H9 (cell line): ENCODE measurements around the gene CMAS. TPM values are rescaled to one million over a fixed set of nuclear protein-coding genes. Genes with fewer than 3 reads are reported as not detected.

Source experiments
- DNase-seq: peaks from one replicate; pipeline ENCODE4 v3.0.0-alpha.2; 2017
- H2AFZ ChIP-seq: one replicate; pipeline ENCODE4 v1.6.1; 2013; ENCODE audit warnings: mild to moderate bottlenecking, low read length, control low read depth, moderate library complexity
- H2AK5ac ChIP-seq: 2 replicates; pipeline ENCODE4 v1.6.1; 2013; ENCODE audit warnings: low read length, control low read depth, mixed read lengths; ENCODE audit not compliant: insufficient read length
- H2BK120ac ChIP-seq: one replicate; pipeline ENCODE4 v1.6.1; 2013; ENCODE audit warnings: low read depth, mild to moderate bottlenecking, low read length, control low read depth, inconsistent platforms; ENCODE audit not compliant: poor library complexity, severe bottlenecking
- H2BK12ac ChIP-seq: 2 replicates; pipeline ENCODE4 v1.6.1; 2013; ENCODE audit warnings: low read length, control low read depth, mixed read lengths, low read depth; ENCODE audit not compliant: insufficient read length
- H2BK15ac ChIP-seq: 2 replicates; pipeline ENCODE4 v1.6.1; 2013; ENCODE audit warnings: low read depth, low read length, control low read depth
- H2BK20ac ChIP-seq: one replicate; pipeline ENCODE4 v1.6.1; 2013; ENCODE audit warnings: low read depth, mild to moderate bottlenecking, low read length, control low read depth, inconsistent platforms; ENCODE audit not compliant: poor library complexity, severe bottlenecking
- H2BK5ac ChIP-seq: 2 replicates; pipeline ENCODE4 v1.6.1; 2013; ENCODE audit warnings: low read length, control low read depth, mixed read lengths; ENCODE audit not compliant: insufficient read length
- H3K14ac ChIP-seq: 2 replicates; pipeline ENCODE4 v1.6.1; 2013; ENCODE audit warnings: low read length, control low read depth; ENCODE audit not compliant: insufficient read depth
- H3K18ac ChIP-seq: 2 replicates; pipeline ENCODE4 v1.6.1; 2013; ENCODE audit warnings: low read depth, mild to moderate bottlenecking, mixed read lengths, low read length, control low read depth; ENCODE audit not compliant: insufficient read length
- H3K23ac ChIP-seq: 2 replicates; pipeline ENCODE4 v1.6.1; 2013; ENCODE audit warnings: low read length, control low read depth, mixed read lengths, low read depth; ENCODE audit not compliant: insufficient read length
- H3K23me2 ChIP-seq: 2 replicates; pipeline ENCODE4 v1.6.1; 2013; ENCODE audit warnings: low read depth, mild to moderate bottlenecking, mixed read lengths, low read length, control low read depth; ENCODE audit not compliant: insufficient read length, poor library complexity, severe bottlenecking
- H3K27ac ChIP-seq: 2 replicates; pipeline ENCODE4 v1.5.1; 2013; ENCODE audit warnings: low read length, control low read depth, mixed read lengths, low read depth; ENCODE audit not compliant: insufficient read length
- H3K27me3 ChIP-seq: 2 replicates; pipeline ENCODE4 v1.6.1; 2013; ENCODE audit warnings: low read length, control low read depth, inconsistent platforms; ENCODE audit not compliant: insufficient read depth
- H3K4ac ChIP-seq: 2 replicates; pipeline ENCODE4 v1.6.1; 2013; ENCODE audit warnings: low read depth, mild to moderate bottlenecking, control low read depth, inconsistent platforms, low read length, moderate library complexity
- H3K4me1 ChIP-seq: 2 replicates; pipeline ENCODE4 v1.6.1; 2013; ENCODE audit warnings: low read length, control low read depth, inconsistent platforms; ENCODE audit not compliant: insufficient read depth
- H3K4me2 ChIP-seq: 2 replicates; pipeline ENCODE4 v1.6.1; 2013; ENCODE audit warnings: low read length, control low read depth, mixed read lengths; ENCODE audit not compliant: insufficient read length, insufficient read depth
- H3K56ac ChIP-seq: 2 replicates; pipeline ENCODE4 v1.6.1; 2013; ENCODE audit warnings: low read depth, mild to moderate bottlenecking, mixed read lengths, low read length, control low read depth; ENCODE audit not compliant: insufficient read length
- H3K79me1 ChIP-seq: 2 replicates; pipeline ENCODE4 v1.6.1; 2013; ENCODE audit warnings: low read depth, mild to moderate bottlenecking, moderate library complexity, low read length, control low read depth, inconsistent platforms; ENCODE audit not compliant: insufficient read depth, poor library complexity, severe bottlenecking
- H3K79me2 ChIP-seq: 2 replicates; pipeline ENCODE4 v1.6.1; 2013; ENCODE audit warnings: low read length, control low read depth, inconsistent platforms; ENCODE audit not compliant: insufficient read depth
- H3K9ac ChIP-seq: 2 replicates; pipeline ENCODE4 v1.6.1; 2013; ENCODE audit warnings: low read length, control low read depth, mixed read lengths; ENCODE audit not compliant: insufficient read length; ENCODE audit errors: extremely low read depth
- H3K9me3 ChIP-seq: one replicate; pipeline ENCODE4 v1.6.1; 2013; ENCODE audit warnings: low read depth, low read length, inconsistent platforms; ENCODE audit not compliant: control insufficient read depth
- H3T11ph ChIP-seq: one replicate; pipeline ENCODE4 v1.6.1; 2013; ENCODE audit warnings: mild to moderate bottlenecking, low read length, control low read depth, inconsistent platforms
- H4K20me1 ChIP-seq: one replicate; pipeline ENCODE4 v1.6.1; 2013; ENCODE audit not compliant: control insufficient read depth, insufficient read length, insufficient read depth
- H4K5ac ChIP-seq: 2 replicates; pipeline ENCODE4 v1.6.1; 2013; ENCODE audit warnings: low read depth, mild to moderate bottlenecking, mixed read lengths, low read length, control low read depth; ENCODE audit not compliant: insufficient read length
- H4K8ac ChIP-seq: replicated peaks from 2 replicates; pipeline ENCODE4 v1.6.1; 2013; ENCODE audit warnings: low read length, control low read depth, mixed read lengths, low read depth; ENCODE audit not compliant: insufficient read length
- H4K91ac ChIP-seq: 2 replicates; pipeline ENCODE4 v1.6.1; 2013; ENCODE audit warnings: low read depth, mild to moderate bottlenecking, moderate library complexity, mixed read lengths, low read length, control low read depth; ENCODE audit not compliant: insufficient read length
- H3K27ac Mint-ChIP-seq, 3 experiments: 2 replicates in 2 of 3; 3 replicates in 1 of 3; pipeline ENCODE4 v1.8.0; 2020 to 2021; ENCODE audit warnings: mixed read lengths in 3 of 3, mild to moderate bottlenecking in 1 of 3, moderate library complexity in 1 of 3
- H3K27me3 Mint-ChIP-seq: 2 replicates; pipeline ENCODE4 v1.8.0; 2021; ENCODE audit warnings: low read depth, mild to moderate bottlenecking, moderate library complexity, mixed read lengths
- H3K36me3 Mint-ChIP-seq, 3 experiments: 2 replicates in 2 of 3; 3 replicates in 1 of 3; pipeline ENCODE4 v1.8.0; 2020 to 2021; ENCODE audit warnings: low read depth in 3 of 3, mixed read lengths in 3 of 3; ENCODE audit not compliant: insufficient read depth in 1 of 3
- H3K4me1 Mint-ChIP-seq, 2 experiments: 2 replicates each; pipeline ENCODE4 v1.8.0; 2020; ENCODE audit warnings: mixed read lengths in 2 of 2
- H3K4me3 Mint-ChIP-seq, 2 experiments: 2 replicates in 1 of 2; 3 replicates in 1 of 2; pipeline ENCODE4 v1.8.0; 2020 to 2021; ENCODE audit warnings: mild to moderate bottlenecking in 2 of 2, mixed read lengths in 2 of 2, moderate library complexity in 1 of 2
- H3K9me3 Mint-ChIP-seq, 2 experiments: 2 replicates in 1 of 2; 3 replicates in 1 of 2; pipeline ENCODE4 v1.8.0; 2020; ENCODE audit warnings: mild to moderate bottlenecking in 2 of 2, mixed read lengths in 2 of 2, moderate library complexity in 1 of 2
- CTCF ChIP-seq: fragments of 200-600 bp; sonication (generic); conservative IDR thresholded peaks from 3 replicates; pipeline ENCODE4 v1.8.0; 2021; ENCODE audit warnings: antibody characterized with exemption, mild to moderate bottlenecking
- WGBS: extraction: QIAGEN DNeasy Blood & Tissue Kit; methylation state at CpG from one replicate; pipeline ENCODE4 v1.1.7; 2013; ENCODE audit warnings: missing lambda C conversion rate, low lambda C conversion rate, mixed read lengths; ENCODE audit not compliant: insufficient read length; ENCODE audit errors: extremely low coverage; 5-methylcytosine and 5-hydroxymethylcytosine counted together
- total RNA-seq: library from RNA; stranded (reverse); gene quantifications from 2 replicates; pipeline ENCODE4 v1.2.1, GENCODE V29; 2021

Gene CMAS
- total RNA-seq, 1 experiment from 2014 or later: 47.4 TPM

GRCh38 chr12:22039361-22039760 lies 6.7 kb upstream of the CMAS start:
- no peaks in the 10 kb centered on the region for H3K4me1 ChIP-seq
- Mint-ChIP-seq H3K27me3 (no peaks in the 10 kb centered on the region), H3K9me3 (peaks cover 0 to 3% of the 10 kb centered on the region in 2 experiments; a peak in 2 of 5 replicates), H3K27ac (no peak overlapping the region), H3K36me3 (no peaks in the 10 kb centered on the region), H3K4me3 (no peak overlapping the region), H3K4me1 (peaks cover 0 to 4% of the 10 kb centered on the region in 2 experiments; a peak in 2 of 4 replicates)
- no peak overlapping the region for H3K27ac ChIP-seq
- no peak overlapping the region for H3K4ac ChIP-seq
- H3K56ac ChIP-seq: no peak overlapping the region
- H3K27me3 ChIP-seq: no peaks in the 10 kb centered on the region
- no peak overlapping the region for H2BK15ac ChIP-seq
- H3K23ac ChIP-seq: no peak overlapping the region
- WGBS: no CpG with 5 or more reads among the region's 4 CpGs
- H3K79me2 ChIP-seq: no peaks in the 10 kb centered on the region
- H4K8ac ChIP-seq: no peak overlapping the region
- no peaks in the 10 kb centered on the region for H4K20me1 ChIP-seq
- H3K18ac ChIP-seq: no peak overlapping the region
- no peaks in the 10 kb centered on the region for H3K23me2 ChIP-seq
- no peak overlapping the region for H3T11ph ChIP-seq
- TF ChIP-seq CTCF: no peak
- no peak overlapping the region for H2BK5ac ChIP-seq
- no peak overlapping the region for H2BK20ac ChIP-seq
- H4K91ac ChIP-seq: no peak overlapping the region
- H3K14ac ChIP-seq: no peak overlapping the region
- H4K5ac ChIP-seq: no peak overlapping the region
- H2BK12ac ChIP-seq: no peak overlapping the region
- H2BK120ac ChIP-seq: no peak overlapping the region
- H2AK5ac ChIP-seq: no peak overlapping the region
- H3K9ac ChIP-seq: no peak overlapping the region
- no peaks in the 10 kb centered on the region for H3K79me1 ChIP-seq
- no peak overlapping the region for H3K4me2 ChIP-seq
- H3K9me3 ChIP-seq: no peaks in the 10 kb centered on the region
- no peak overlapping the region for H2AFZ ChIP-seq
- no peak for DNase-seq
